ENCODE data around the gene HOXA1. TPM values are rescaled to one million over a fixed set of nuclear protein-coding genes. Genes with fewer than 3 reads are reported as not detected.

HOXA1 gene
- total RNA-seq, 4 donors from 2014 or later: 1.6 to 2.5 (median 2.2) TPM

DNA sequence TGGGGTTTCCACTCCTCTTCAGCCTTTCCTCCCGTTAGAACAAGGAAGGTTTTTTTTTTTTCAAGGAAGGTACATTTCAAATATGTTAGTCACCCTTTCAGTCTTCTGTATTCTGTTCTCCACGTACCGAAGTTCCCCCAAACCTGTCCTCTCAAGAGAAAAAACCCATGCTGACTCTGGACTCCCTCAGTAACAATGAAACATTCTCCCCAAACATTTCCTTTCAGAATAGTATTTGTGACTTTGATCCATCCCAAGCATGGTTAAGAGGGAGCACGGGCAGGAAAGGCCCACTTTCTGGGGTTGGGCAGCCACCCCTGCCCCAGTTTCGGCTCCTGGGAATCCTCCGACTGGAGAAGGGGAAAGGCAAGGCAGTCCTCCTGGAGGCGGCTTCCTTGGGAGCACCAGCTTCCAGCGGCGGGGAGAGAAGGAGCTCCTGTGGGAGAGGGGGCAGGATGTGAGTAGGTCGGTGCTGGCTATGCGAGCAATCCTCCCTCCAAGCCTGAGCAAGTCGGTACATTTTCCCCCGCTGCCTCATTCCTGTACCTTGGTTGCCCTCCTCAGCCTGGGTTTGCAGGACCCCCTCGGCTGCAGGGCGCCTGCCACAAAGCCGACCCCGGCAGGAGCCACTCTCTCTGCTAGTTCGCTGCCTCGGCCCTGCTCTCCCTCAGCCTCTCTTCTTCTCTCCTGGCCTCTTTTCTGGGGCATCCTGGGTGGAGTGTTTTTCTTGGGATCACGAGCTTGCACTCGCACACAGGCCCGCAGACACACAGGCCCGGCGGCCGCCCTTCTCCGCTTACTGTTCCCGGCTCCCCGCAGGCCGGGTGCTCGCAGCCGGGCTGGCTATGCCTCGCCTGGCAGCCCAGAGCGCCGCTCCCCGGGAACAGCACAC lies 2.1 kb upstream of the HOXA1 start:
- intact Hi-C loops (cut with DNase I): loop anchor here (5.0 kb wide), 1 partner anchor 236 kb away; the partner anchor contains the start of gene SKAP2

DNA sequence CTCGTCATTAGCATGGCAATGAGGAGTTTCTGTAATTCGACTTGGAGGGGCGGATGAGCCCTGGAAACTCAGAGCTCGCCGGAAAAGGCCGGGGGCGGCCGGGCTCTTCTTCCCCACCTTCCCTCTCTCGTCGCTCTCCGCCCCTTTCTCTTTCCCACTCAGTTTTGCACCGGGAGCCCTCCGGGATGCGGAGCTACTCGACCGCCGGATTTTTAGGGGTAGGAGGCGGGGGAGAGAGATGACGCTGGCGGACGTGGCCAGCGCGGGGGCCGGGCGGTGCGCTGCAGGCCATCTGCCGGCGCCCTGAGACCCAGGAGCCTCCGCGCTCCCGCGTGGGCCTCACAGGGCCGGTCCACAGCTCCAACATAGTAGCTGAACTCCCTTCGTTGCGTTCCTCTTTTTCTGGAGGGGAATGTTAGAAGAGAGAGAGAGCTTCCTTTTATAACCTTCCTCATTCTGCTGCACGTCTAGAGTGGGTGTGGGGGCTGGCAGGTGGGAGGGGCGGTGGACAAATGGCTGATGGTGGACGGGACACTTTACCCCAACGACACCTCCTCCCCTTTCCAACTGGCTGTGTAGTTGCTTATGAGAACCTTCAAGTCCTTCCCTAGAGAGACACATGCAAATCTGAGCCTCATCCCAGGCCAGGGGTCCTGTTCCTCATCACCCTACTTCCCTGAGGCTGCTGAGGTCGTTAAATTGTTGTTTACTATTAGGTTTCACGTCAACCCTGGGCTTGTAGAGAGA lies 1.1 kb upstream of the HOXA1 start:
- DNase-seq: no peak
- peak overlapping the region; percentile 96 to 99 (median 98) for H3K27ac ChIP-seq
- H3K36me3 ChIP-seq: no peaks in the 10 kb centered on the region
- H3K9me3 ChIP-seq: no peaks in the 10 kb centered on the region
- peaks cover 0 to 72% (median 15%) of the 10 kb centered on the region in 3 donors for H3K4me1 ChIP-seq
- peak in 1 of 4 donors; percentile 29 for TF ChIP-seq POLR2A (IDR thresholded peaks at IDR 0.05)
- TF ChIP-seq, protein P1, sequence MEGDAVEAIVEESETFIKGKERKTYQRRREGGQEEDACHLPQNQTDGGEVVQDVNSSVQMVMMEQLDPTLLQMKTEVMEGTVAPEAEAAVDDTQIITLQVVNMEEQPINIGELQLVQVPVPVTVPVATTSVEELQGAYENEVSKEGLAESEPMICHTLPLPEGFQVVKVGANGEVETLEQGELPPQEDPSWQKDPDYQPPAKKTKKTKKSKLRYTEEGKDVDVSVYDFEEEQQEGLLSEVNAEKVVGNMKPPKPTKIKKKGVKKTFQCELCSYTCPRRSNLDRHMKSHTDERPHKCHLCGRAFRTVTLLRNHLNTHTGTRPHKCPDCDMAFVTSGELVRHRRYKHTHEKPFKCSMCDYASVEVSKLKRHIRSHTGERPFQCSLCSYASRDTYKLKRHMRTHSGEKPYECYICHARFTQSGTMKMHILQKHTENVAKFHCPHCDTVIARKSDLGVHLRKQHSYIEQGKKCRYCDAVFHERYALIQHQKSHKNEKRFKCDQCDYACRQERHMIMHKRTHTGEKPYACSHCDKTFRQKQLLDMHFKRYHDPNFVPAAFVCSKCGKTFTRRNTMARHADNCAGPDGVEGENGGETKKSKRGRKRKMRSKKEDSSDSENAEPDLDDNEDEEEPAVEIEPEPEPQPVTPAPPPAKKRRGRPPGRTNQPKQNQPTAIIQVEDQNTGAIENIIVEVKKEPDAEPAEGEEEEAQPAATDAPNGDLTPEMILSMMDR (IDR thresholded peaks at IDR 0.05): no peak
- H3K4me3 ChIP-seq: peak overlapping the region; percentile 85 to 97 (median 92)
- 0% methylated on average over 9 to 37 of the region's 41 CpGs for whole genome bisulfite sequencing, 2 donors
- intact Hi-C loops (cut with DNase I): loop anchor here (5.0 kb wide), 1 partner anchor 235 kb away; the partner anchor contains the start of gene SKAP2
- no peaks in the 10 kb centered on the region for H3K27me3 ChIP-seq

More for the DNA sequence above, 2.1 kb upstream of the HOXA1 start:
- Histone ChIP-seq H3K27me3 (no peaks in the 10 kb centered on the region), H3K36me3 (no peaks in the 10 kb centered on the region), H3K27ac (peak overlapping the region; percentile 96 to 99 (median 98)), H3K4me3 (peak overlapping the region; percentile 85 to 97 (median 92)), H3K4me1 (peaks cover 0 to 80% (median 15%) of the 10 kb centered on the region in 3 donors), H3K9me3 (no peaks in the 10 kb centered on the region)
- WGBS, 2 donors: 9 to 16% methylated on average over 13 to 29 of the region's 35 CpGs
- DNase-seq: no peak
- no peak for TF ChIP-seq POLR2A (IDR thresholded peaks at IDR 0.05)
- TF ChIP-seq, protein P1 (IDR thresholded peaks at IDR 0.05): no peak

DNA sequence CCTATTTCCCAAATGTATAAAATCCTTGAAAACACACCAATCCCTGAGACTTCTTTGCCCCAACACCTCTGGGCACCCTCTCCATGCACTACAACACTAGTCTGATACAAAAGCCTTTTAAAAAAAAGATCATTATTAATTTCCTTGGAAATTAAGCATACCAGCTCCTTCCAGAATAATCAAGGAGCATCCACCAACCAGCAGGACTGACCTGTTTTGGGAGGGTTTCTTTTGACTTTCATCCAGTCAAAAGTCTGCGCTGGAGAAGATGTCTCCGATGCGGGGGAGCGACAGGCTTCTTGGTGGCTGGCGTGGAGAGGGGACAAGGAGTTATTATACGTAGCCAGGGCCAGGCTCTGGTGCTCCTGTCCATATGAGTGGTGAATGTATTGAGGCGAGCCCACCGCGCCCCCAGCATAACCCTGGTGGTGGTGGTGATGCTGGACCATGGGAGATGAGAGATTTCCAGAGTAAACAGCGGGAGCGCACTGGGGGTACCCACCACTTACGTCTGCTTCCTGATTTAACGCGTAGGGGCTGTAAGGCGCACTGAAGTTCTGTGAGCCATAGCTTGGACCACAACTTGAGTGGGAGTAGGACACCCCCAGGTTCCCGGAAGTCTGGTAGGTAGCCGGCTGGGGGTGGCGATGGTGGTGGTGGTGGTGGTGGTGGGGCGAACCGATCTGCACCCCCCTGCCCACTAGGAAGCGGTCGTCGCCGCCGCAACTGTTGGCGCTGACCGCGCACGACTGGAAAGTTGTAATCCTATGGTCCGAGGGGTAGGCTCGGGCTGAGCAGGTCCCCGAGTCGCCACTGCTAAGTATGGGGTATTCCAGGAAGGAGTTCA lies 527 bp downstream of the HOXA1 start:
- no peaks in the 10 kb centered on the region for H3K9me3 ChIP-seq
- intact Hi-C loops (cut with DNase I): loop anchor here (5.0 kb wide), 1 partner anchor 233 kb away; the partner anchor contains the start of gene SKAP2
- peaks cover 0 to 2% (median 0%) of the 10 kb centered on the region in 4 donors for H3K27me3 ChIP-seq
- WGBS, 2 donors: 8 to 10% methylated on average over 13 to 22 of the region's 33 CpGs
- H3K36me3 ChIP-seq: no peaks in the 10 kb centered on the region
- H3K4me1 ChIP-seq: peaks cover 0 to 55% (median 9%) of the 10 kb centered on the region in 3 donors
- TF ChIP-seq, protein P1 (IDR thresholded peaks at IDR 0.05): no peak
- no peak for TF ChIP-seq POLR2A (IDR thresholded peaks at IDR 0.05)
- DNase-seq: no peak
- H3K27ac ChIP-seq: peak overlapping the region; percentile 96 to 99 (median 98)
- H3K4me3 ChIP-seq: peak overlapping the region; percentile 85 to 97 (median 92)

DNA sequence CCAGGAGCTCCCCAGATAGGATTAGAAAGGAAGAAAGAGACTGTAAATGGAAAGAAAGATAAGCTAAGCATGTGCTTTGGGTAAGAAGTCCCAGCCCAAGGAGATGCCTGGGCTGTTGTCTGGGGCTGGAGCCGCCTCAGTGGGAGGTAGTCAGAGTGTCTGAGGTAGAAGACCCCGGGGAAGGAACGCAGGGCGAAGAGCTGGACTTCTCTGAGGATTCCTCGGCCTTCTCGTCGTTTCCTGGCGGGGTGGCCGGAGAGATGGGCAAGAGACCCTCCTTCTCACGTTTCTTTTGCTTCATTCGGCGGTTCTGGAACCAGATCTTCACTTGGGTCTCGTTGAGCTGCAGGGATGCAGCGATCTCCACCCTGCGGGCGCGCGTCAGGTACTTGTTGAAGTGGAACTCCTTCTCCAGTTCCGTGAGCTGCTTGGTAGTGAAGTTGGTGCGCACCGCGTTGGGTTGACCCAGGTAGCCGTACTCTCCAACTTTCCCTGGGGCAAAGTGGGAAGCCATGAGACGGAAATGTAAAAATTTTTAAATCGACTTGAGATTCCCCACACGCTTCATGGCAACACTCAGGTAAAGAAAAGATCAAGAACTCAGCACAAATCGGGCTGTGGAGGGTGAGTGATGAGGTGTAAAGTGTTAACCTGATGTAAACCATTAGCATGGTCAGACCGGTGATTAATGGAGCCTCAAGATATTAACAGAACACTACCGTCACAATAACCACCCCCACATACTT lies 1.3 kb downstream of the HOXA1 start:
- intact Hi-C loops (cut with DNase I): loop anchor here (5.0 kb wide), 1 partner anchor 232 kb away; the partner anchor contains the start of gene SKAP2
- DNase-seq: no peak
- no peak overlapping the region for H3K27ac ChIP-seq

More for the DNA sequence above, 1.3 kb downstream of the HOXA1 start:
- Histone ChIP-seq H3K4me1 (peaks cover 0 to 47% (median 3%) of the 10 kb centered on the region in 3 donors), H3K9me3 (no peaks in the 10 kb centered on the region), H3K27me3 (peaks cover 0 to 10% (median 0%) of the 10 kb centered on the region in 4 donors), H3K36me3 (no peaks in the 10 kb centered on the region), H3K4me3 (peak overlapping the region in 2 of 4 donors; percentile 88 to 95)
- 66 to 81% methylated on average over 18 to 20 of the region's 29 CpGs for WGBS, 2 donors
- TF ChIP-seq, protein P1 (IDR thresholded peaks at IDR 0.05): no peak
- no peak for TF ChIP-seq POLR2A (IDR thresholded peaks at IDR 0.05)

All from esophagus squamous epithelium (tissue), 5 donors.